AG04449 (cell line): ENCODE data around the gene YWHAE.

Experiments
- CTCF ChIA-PET: fragments of 350-600 bp; formaldehyde crosslinking; extraction: SDS; loops from one replicate; lab custom pipeline; 2021; ENCODE audit warnings: antibody characterized with exemption; lab: Yijun Ruan, JAX
- POLR2A ChIA-PET: fragments of 400-600, 350-600 bp; formaldehyde crosslinking; extraction: SDS; loops from one replicate; lab custom pipeline; 2020; ENCODE audit warnings: antibody characterized with exemption, inconsistent platforms; lab: Yijun Ruan, JAX
- DNase-seq: peaks from one replicate; pipeline ENCODE4 v3.0.0-alpha.2; 2010; ENCODE audit warnings: low read depth, low spot score
- H3K4me3 ChIP-seq: 2 replicates; pipeline ENCODE4 v1.5.1; 2011; ENCODE audit warnings: low read depth, mild to moderate bottlenecking, control low read depth, low read length
- TF ChIP-seq, protein P1 (sequence below): IDR thresholded peaks from one replicate; pipeline ENCODE4 v1.5.1; 2011; ENCODE audit warnings: mild to moderate bottlenecking, moderate library complexity, low read length, control low read depth, inconsistent platforms; ENCODE audit not compliant: insufficient read depth; ENCODE audit errors: missing control alignments

Gene YWHAE

DNA sequence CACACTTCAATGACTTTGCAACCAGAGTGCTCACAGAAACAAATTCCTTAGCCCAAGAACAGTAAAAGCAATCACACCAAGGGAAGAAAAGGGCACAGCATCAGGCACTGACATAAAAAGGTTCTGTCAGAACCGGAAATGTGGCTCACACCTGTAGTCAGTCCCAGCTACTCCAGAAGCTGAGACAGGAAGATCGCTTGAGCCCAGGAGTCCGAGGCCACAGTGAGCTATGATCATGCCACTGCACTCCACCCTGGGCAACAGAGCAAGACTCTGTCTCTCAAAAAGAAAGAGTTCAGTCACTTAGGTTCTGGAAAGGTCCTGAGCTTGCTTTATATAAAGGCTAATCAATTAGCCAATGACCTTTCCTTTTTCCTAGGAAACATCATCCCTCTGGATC, 22.7 kb downstream of the YWHAE start:
- no peak for DNase-seq
- no peak overlapping the region for H3K4me3 ChIP-seq
- CTCF ChIA-PET: interaction anchor here (1.2 to 8.0 kb wide), 4 partner anchors 9 to 16 kb away, joined by 5 to 133 read pairs (median 18); no protein-coding TSS in a partner anchor
- POLR2A ChIA-PET: no interaction called here
- TF ChIP-seq, protein P1, sequence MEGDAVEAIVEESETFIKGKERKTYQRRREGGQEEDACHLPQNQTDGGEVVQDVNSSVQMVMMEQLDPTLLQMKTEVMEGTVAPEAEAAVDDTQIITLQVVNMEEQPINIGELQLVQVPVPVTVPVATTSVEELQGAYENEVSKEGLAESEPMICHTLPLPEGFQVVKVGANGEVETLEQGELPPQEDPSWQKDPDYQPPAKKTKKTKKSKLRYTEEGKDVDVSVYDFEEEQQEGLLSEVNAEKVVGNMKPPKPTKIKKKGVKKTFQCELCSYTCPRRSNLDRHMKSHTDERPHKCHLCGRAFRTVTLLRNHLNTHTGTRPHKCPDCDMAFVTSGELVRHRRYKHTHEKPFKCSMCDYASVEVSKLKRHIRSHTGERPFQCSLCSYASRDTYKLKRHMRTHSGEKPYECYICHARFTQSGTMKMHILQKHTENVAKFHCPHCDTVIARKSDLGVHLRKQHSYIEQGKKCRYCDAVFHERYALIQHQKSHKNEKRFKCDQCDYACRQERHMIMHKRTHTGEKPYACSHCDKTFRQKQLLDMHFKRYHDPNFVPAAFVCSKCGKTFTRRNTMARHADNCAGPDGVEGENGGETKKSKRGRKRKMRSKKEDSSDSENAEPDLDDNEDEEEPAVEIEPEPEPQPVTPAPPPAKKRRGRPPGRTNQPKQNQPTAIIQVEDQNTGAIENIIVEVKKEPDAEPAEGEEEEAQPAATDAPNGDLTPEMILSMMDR: no peak

DNA sequence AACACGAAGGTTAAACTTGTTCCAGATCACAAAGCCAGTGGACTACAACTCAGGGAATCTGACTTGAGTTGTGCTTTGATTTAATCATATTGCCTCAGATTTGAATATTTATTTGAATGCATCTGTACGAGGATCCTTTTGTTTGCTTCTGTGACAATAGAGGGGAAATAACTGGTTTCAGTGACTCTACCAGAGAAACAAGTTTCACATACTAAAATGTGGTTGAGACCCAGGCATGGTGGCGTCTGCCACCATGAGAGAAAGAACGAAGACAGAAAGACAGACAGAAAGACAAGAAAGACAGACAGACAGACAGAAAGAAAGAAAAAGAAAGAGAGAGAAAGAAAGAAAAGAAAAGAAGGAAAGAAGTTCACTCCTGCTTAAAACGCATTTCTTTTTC, 24.0 kb downstream of the YWHAE start:
- CTCF ChIA-PET: interaction anchor here (1.3 to 8.0 kb wide), 4 partner anchors 10 to 43 kb away, joined by 3 to 133 read pairs (median 18); no protein-coding TSS in a partner anchor
- POLR2A ChIA-PET: interaction anchor here (0.6 kb wide), 1 partner anchor 108 kb away, joined by 6 read pairs; no protein-coding TSS in a partner anchor
- DNase-seq: no peak
- H3K4me3 ChIP-seq: no peak overlapping the region
- TF ChIP-seq, protein P1: no peak

DNA sequence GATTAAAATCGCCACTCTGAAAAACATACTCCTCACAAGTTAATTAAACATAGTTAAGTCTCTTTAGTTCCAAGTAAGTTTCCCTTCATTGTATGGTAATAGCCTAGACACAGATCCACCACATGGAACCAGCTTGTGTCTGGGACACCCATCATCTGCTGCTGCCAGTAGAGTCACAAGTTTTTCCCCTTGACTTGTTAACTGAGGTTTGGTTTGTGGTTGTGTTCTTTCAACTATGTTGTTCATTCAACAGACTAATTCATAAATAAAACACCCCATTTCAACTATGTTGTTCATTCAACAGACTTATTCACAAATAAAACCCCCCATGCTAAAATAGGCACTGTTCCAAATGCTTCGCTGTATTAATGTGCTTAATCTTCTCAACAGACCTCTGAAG, 24.4 kb downstream of the YWHAE start:
- no peak for DNase-seq
- no peak overlapping the region for H3K4me3 ChIP-seq
- TF ChIP-seq, protein P1: no peak
- CTCF ChIA-PET: interaction anchor here (1.3 to 8.0 kb wide), 3 partner anchors 10 to 43 kb away, joined by 3 to 133 read pairs (median 11); no protein-coding TSS in a partner anchor
- POLR2A ChIA-PET: no interaction called here

DNA sequence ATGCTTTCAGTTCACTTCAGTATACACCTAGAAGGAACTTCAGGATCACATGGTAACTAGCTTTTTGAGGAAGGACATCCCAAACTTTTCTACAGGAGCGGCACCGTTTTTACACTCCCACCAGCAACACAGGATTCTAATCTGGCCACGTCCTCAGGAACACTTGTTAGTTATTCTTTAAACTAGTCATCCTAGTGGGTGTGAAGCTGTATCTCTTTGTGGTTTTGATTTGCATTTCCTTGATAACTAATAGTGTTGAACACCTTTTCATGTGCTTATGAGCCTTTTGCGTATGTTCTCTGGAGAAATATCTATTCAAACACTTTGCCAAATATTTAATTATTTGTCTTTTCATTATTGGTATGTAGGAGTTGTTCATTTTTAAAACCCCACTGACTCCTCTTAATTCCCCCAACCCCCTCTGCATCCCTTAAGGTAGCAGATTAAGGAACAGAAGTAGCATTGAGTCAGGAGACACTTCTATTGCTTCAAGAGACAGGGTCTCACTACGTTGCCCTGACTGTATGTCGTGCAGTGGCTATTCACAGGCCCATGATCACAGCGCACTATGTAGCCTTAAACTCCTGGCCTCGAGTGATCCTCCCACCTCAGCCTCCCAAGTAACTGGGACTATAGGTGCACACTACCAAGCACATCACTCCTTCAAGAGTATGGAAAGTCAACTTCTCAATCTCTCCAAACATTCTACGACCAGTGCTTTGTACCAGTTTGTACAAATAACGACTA, 25.4 kb downstream of the YWHAE start:
- no peak for DNase-seq

DNA sequence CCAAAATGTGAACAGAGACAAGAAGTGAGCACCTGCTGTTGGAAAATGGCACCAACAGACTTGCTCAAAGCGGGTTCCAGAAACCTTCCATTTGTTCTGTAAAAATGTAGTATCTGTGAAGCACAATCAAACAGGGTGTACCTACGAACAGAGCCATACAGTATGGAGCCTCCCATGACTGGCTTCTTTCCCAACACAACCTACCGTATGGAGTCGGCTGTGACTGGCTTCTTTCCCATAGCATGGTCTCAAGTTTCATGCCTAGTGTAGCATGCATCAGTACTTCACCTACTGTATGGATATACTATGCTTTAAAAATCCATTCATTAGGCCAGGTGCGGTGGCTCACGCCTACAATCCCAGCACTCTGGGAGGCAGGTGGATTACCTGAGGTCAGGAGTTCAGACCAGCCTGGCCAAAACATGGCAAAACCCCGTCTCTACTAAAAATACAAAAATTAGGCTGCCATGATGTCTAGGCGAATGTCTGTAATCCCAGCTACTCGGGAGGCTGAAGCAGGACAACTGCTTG, 26.2 kb downstream of the YWHAE start:
- TF ChIP-seq, protein P1: no peak
- no peak overlapping the region for H3K4me3 ChIP-seq
- no peak for DNase-seq
- CTCF ChIA-PET: interaction anchor here (8.0 kb wide), 1 partner anchor 8 kb away, joined by 133 read pairs; no protein-coding TSS in a partner anchor
- POLR2A ChIA-PET: no interaction called here

More for the DNA sequence above, 25.4 kb downstream of the YWHAE start:
- ChIA-PET CTCF (interaction anchor here (8.0 kb wide), 1 partner anchor 9 kb away, joined by 133 read pairs; no protein-coding TSS in a partner anchor), POLR2A (no interaction called here)
- TF ChIP-seq, protein P1: no peak
- no peak overlapping the region for H3K4me3 ChIP-seq

DNA sequence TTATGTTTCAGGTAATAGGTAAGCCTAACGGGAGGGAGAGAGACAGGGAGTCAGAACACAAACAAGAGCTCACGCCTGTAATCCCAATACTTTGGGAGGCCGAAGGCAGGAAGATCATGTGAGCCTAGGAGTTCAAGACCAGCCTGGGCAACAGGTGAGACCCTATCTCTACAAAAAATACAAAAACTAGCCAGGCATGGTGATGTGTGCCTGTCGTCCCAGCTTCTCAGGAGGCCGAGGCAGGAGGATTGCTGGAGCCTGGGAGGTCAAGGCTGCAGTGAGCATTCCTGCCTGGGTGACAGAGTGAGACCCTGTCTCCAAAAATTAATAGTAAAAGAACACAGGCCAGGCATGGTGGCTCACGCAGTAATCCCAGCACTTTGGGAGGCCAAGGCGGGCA, 27.4 kb downstream of the YWHAE start:
- POLR2A ChIA-PET: no interaction called here
- CTCF ChIA-PET: interaction anchor here (2.4 kb wide), 1 partner anchor 10 kb away, joined by 10 read pairs; no protein-coding TSS in a partner anchor
- no peak for DNase-seq
- TF ChIP-seq, protein P1: no peak
- no peak overlapping the region for H3K4me3 ChIP-seq
